Eye (tissue), 1 donor: ENCODE results near the gene LYSMD4.
"Not testable (repeated sequence)": the region's sequence is repeated elsewhere in the genome, so short reads cannot be mapped to it uniquely, and the experiment has no call there.

Experiments used
- DNase-seq: peaks from one replicate; pipeline ENCODE4 v3.0.0-alpha.2; 2015

Gene LYSMD4

GRCh38 chr15:99733268-99734039 is at the start of gene LYSMD4:
Gene LYSMD4, minus strand, starts transcription at chr15:99733437. Its CDS starts 1,438 bp downstream, at chr15:99731999.
- peak; percentile 98 for DNase-seq

GRCh38 chr15:99782029-99782428 is 48.8 kb upstream of the LYSMD4 start:
- not testable (repeated sequence) for DNase-seq

GRCh38 chr15:99777144-99777543 is 43.9 kb upstream of the LYSMD4 start:
- DNase-seq: no peak

GRCh38 chr15:99764522-99764921 is 31.3 kb upstream of the LYSMD4 start:
- no peak for DNase-seq

GRCh38 chr15:99763827-99764226 is 30.6 kb upstream of the LYSMD4 start:
- no peak for DNase-seq

GRCh38 chr15:99762288-99762687 is 29.1 kb upstream of the LYSMD4 start:
- DNase-seq: no peak

GRCh38 chr15:99755692-99756409 is 22.6 kb upstream of the LYSMD4 start:
- peak; percentile 90 for DNase-seq

- peak; percentile 20 for DNase-seq
Measured at GRCh38 chr15:99753066-99753465, 19.8 kb upstream of the LYSMD4 start.

- DNase-seq: no peak
Measured at GRCh38 chr15:99752556-99752955, 19.3 kb upstream of the LYSMD4 start.

- DNase-seq: not testable (repeated sequence)
Measured at GRCh38 chr15:99750326-99750725, 17.1 kb upstream of the LYSMD4 start.

- no peak for DNase-seq
Measured at GRCh38 chr15:99749386-99749785, 16.1 kb upstream of the LYSMD4 start.

GRCh38 chr15:99745370-99746086 is 12.3 kb upstream of the LYSMD4 start:
- no peak for DNase-seq

GRCh38 chr15:99744142-99744541 is 10.9 kb upstream of the LYSMD4 start:
- DNase-seq: no peak

- DNase-seq: no peak
Measured at GRCh38 chr15:99741835-99742234, 8.6 kb upstream of the LYSMD4 start.

GRCh38 chr15:99738021-99738847 is 5.0 kb upstream of the LYSMD4 start:
- no peak for DNase-seq

- DNase-seq: no peak
Measured at GRCh38 chr15:99736702-99737101, 3.5 kb upstream of the LYSMD4 start.

GRCh38 chr15:99735868-99736267 is 2.6 kb upstream of the LYSMD4 start:
- no peak for DNase-seq

GRCh38 chr15:99734575-99734974 is 1.3 kb upstream of the LYSMD4 start:
- no peak for DNase-seq

GRCh38 chr15:99734040-99734291 is 729 bp upstream of the LYSMD4 start:
- not testable (repeated sequence) for DNase-seq

GRCh38 chr15:99732751-99733267 is 428 bp downstream of the LYSMD4 start:
- peak; percentile 77 for DNase-seq

GRCh38 chr15:99732124-99732750 is 1.0 kb downstream of the LYSMD4 start:
- peak; percentile 86 for DNase-seq
